DOHH2 (cell line): Measurements from ENCODE around the gene PCDHAC2.

Experiments
- EZH2phosphoT487 ChIP-seq: fragments of 200-600 bp; sonication (generic); IDR thresholded peaks from 2 replicates; pipeline ENCODE4 v1.6.1; 2017; ENCODE audit warnings: borderline replicate concordance, mild to moderate bottlenecking, antibody characterized with exemption, low read length, moderate library complexity, mixed read lengths
- TF ChIP-seq, protein P1 (sequence below): fragments of 200-600 bp; sonication (generic); IDR thresholded peaks from one replicate; pipeline ENCODE4 v1.5.1; 2014; ENCODE audit warnings: antibody characterized with exemption, mild to moderate bottlenecking, low read depth, low read length; ENCODE audit not compliant: poor library complexity, severe bottlenecking

GRCh38 chr5:140986117-140986521 is 19.8 kb downstream of the PCDHAC2 start:
- TF ChIP-seq, protein P1, sequence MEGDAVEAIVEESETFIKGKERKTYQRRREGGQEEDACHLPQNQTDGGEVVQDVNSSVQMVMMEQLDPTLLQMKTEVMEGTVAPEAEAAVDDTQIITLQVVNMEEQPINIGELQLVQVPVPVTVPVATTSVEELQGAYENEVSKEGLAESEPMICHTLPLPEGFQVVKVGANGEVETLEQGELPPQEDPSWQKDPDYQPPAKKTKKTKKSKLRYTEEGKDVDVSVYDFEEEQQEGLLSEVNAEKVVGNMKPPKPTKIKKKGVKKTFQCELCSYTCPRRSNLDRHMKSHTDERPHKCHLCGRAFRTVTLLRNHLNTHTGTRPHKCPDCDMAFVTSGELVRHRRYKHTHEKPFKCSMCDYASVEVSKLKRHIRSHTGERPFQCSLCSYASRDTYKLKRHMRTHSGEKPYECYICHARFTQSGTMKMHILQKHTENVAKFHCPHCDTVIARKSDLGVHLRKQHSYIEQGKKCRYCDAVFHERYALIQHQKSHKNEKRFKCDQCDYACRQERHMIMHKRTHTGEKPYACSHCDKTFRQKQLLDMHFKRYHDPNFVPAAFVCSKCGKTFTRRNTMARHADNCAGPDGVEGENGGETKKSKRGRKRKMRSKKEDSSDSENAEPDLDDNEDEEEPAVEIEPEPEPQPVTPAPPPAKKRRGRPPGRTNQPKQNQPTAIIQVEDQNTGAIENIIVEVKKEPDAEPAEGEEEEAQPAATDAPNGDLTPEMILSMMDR = no peak
- no peak for TF ChIP-seq EZH2phosphoT487
